ENCODE measurements around the gene PFKFB1.
"Not testable (repeated sequence)": the region's sequence is repeated elsewhere in the genome, so short reads cannot be mapped to it uniquely, and the experiment has no call there.

The PFKFB1 gene

GRCh38 chrX:54991706-54992105 is 2.3 kb downstream of the PFKFB1 start:
- no peak for DNase-seq

- not testable (repeated sequence) for DNase-seq
These were observed 10.7 kb downstream of the PFKFB1 start for GRCh38 chrX:54983306-54983705.

GRCh38 chrX:54980334-54980733 is 13.7 kb downstream of the PFKFB1 start:
- DNase-seq = no peak

- no peak for DNase-seq
These were observed 14.6 kb downstream of the PFKFB1 start for GRCh38 chrX:54979432-54979831.

DNA sequence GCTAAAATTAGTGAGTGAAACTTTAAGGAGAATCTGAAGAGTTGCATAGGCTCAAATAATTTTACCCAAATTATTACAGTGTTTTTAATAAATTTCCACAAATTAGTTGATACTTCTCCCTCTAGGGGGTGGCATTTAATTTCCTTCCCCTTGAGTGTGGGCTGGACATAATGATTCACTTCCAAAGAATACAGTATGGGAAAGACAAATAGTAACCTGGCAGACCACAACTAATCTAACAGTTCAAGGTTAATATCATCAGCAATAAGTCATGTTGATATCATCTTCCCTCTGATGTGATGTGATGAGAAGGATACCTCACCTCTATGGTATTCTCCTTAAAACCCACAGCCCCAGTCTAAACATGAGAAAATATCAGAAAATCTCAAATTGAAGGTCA is 15.5 kb downstream of the PFKFB1 start:
- DNase-seq = no peak

GRCh38 chrX:54977387-54977786 is 16.6 kb downstream of the PFKFB1 start:
- no peak for DNase-seq

DNA sequence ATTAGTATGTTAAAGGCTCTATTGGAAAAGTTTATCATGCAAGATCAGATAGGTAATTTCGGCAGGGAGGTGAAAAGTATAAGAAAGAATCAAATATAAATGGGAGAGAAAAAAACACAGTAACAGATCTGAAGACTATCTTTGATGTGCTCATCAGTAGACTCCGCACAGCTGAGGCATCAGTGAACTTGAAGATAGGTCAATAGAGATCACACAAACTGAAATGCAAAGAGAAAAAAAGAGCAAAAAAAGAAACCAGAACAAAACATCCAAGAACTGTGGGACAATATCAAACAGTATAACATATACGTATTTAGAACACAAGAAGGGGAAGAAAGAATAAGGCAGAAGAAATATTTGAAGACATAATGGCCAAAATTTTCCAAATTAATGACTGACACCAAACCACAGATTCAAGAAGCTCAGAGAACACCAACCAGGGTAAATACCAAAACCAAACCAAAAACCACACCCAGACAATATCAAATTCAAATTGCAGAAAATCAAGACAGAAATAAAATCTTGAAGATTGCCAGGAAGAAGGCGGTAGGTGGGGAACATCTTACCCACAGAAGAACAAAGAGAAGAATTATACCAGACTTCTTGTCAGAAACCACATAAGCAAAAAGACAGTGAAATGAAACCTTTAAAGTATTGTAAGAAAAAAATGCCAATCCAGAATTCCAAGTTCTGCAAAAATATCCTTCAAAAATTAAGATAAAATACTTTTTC is 29.1 kb downstream of the PFKFB1 start:
- DNase-seq = no peak

- no peak for DNase-seq
These were observed 32.2 kb downstream of the PFKFB1 start for GRCh38 chrX:54961750-54962149.

GRCh38 chrX:54950730-54951375 is 43.1 kb downstream of the PFKFB1 start:
- no peak for DNase-seq

GRCh38 chrX:54945224-54945623 is 48.8 kb downstream of the PFKFB1 start:
- DNase-seq = no peak

GRCh38 chrX:54944816-54945215 is 49.2 kb downstream of the PFKFB1 start:
- no peak for DNase-seq

DNA sequence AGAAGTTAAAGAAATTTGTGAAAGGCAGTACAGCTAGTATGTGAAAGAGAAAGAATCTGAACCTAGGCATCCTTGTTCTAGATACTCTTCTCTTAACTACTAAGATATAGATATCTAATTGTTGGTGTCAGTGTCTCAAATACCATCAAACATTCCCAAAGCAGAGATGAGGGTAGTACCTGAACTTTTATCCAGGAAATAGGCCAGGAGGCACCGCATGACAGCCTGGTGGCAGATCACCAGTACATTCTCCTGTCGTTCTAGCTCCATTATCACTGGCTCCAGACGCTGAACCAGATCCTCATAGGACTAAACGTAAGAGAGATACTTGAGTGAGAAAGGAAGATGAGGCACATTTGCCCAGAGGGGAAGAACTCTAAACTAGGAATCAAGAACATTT is 56.6 kb downstream of the PFKFB1 start:
- DNase-seq = no peak

DNA sequence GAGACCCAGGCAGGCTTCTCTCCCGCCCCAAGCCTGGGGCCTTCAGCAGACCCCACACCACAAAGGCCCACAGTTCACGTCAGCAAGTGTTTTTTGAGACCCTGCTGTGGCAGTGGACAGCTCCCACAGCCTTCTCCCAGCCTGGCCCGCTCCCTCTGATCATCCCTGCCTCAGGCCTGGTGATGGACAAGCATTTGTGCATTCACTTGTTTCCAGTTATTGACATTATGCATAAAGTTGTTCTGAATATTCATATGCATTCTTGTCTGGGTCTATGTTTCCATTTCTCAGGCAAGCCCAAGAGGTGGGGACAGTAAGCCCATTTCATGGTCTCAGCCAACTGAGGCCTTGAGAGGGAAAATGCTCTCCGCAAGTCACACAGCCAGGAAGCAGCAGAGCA is 58.7 kb downstream of the PFKFB1 start:
- no peak for DNase-seq

DNA sequence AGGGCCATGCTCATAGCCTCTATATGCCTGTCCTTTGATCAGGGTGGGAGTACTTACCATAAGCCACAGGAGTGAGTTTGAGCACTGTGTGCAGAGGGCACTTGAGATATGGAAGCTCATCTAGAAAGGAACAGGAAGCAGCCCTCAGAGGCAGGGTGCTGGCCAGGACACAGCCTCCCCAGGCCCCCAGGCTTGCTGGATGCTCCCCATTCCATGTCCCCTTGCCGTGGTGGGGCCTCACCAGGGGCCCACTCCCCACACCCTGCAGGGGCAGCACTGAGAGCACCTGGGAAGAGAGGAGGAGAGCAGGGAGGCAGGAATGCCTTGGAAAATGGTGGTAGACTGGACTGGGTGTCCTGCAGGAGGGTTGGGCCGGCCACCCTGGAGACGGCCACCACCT is 59.1 kb downstream of the PFKFB1 start:
- no peak for DNase-seq

DNA sequence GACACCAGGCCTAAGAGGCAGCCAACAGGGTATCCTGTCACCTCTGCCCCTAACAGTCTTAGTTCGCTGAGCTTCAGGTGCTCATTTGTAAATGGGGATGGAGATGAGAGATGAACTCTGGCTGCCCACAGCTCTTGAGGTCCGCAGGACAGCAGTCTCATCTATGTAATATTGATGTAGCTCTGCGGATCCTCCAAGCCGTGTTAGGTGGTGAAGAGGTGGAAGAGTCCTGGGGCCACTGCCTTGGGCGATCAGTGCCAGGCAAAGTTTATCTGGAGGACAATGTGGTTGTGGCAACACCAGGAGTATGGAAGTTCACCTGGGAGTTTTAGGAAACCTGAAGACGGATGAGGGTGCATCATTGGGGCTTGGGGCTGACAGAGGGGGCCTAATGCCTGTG is 59.9 kb downstream of the PFKFB1 start:
- no peak for DNase-seq

- DNase-seq = no peak
These were observed 60.7 kb downstream of the PFKFB1 start for GRCh38 chrX:54933150-54933826.

DNA sequence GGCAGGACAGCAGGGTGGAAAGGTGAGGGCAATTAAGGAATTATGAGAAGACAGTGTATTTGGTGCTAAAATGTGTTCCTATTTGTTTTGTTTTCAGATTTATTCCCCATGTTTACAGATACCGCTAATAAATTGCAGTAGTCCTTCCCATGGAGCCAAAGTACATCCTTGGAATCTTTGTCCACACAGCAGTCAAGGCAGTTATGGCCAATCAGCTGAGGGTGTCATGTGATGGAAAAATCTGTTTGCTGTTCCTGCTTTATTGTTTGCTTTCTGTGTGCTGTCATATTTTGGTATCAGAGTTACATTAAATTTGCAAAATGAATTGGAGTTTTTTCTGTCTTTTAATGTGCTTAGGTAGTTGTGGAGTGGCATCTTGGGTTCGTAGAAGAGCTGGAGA is 62.9 kb downstream of the PFKFB1 start:
- no peak for DNase-seq

DNA sequence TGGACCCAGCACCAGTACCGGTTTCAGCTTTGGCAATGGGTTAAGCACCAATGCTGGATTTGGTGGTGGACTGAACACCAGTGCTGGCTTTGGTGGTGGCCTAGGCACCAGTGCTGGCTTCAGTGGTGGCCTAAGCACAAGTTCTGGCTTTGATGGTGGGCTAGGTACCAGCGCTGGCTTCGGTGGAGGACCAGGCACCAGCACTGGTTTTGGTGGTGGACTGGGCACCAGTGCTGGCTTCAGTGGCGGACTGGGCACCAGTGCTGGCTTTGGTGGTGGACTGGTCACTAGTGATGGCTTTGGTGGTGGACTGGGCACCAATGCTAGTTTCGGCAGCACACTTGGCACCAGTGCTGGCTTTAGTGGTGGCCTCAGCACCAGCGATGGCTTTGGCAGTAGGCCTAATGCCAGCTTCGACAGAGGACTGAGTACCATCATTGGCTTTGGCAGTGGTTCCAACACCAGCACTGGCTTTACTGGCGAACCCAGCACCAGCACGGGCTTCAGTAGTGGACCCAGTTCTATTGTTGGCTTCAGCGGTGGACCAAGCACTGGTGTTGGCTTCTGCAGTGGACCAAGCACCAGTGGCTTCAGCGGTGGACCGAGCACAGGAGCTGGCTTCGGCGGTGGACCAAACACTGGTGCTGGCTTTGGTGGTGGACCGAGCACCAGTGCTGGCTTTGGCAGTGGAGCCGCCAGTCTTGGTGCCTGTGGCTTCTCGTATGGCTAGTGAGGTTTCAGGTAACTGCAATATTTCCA is 63.5 kb downstream of the PFKFB1 start:
- DNase-seq = no peak

GRCh38 chrX:54928876-54929275 is 65.1 kb downstream of the PFKFB1 start:
- no peak for DNase-seq

DNA sequence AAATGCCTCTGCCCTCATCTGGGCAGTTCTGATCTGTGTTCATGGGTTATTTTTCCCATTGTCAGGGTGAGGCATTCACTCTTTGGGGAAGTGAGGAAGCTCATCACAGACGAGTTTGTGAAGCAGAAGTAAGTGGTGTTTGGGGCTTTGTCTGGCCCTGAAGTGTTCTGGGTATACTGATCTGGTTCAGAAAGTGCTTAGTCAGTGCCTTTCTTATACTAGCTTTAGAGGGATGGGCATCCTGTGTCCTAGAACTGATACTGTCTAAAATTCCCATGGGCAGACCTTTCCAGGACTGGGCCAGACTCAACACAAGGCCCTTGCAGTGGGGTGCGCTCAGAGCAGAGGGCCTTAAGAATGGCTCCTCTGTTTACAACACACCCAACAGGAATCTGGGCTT is 67.0 kb downstream of the PFKFB1 start:
- DNase-seq = no peak

- no peak for DNase-seq
These were observed 70.6 kb downstream of the PFKFB1 start for GRCh38 chrX:54923376-54923775.

DNA sequence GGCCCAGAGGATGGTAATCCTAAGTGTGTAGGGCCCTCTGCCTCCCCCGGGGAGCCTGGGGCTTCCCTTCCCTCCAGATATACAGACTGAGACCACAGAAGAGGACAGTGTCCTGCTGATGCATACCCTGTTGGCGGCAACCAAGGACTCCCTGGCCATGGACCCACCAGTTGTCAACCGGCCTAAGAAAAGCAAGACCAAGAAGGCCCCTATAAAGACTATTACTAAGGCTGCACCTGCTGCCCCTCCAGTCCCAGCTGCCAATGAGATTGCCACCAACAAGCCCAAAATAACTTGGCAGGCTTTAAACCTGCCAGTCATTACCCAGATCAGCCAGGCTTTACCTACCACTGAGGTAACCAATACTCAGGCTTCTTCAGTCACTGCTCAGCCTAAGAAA is 71.4 kb downstream of the PFKFB1 start:
- DNase-seq = no peak

DNA sequence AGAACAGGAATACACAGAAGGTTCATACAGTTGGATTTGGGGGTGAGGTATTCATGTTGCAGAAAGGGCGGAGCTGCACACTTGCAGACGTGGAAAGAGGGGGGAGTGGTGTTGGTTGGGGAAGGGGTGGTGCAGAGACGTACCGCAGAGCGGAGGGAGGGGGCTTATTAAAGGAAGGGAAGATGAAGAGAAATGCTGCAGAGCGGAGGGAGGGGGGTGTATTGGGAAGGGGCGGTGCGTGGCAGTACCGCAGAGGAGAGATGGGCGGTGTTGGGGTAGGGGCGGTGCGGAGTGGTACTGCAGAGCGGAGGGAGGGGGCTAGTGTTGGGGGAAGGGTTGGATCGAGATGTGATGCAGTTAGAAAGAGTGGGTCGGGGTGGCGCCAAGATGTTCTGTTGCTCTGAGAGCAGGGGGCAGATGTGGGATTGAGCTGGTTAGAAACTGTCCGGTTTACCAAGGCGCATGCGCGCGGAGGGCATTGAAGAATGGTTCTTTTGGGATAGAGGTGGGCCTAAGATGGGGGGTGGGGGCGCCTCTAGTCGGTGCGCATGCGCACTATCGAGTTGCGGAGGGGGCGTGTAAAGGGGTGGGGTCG is 72.5 kb downstream of the PFKFB1 start:
- peak; percentile 71 for DNase-seq

Measured in stimulated activated CD4-positive, alpha-beta T cell treated with anti-CD3 and anti-CD28 coated beads, Interleukin-15, amount 100 ng/mL, for 24 hours (primary cell).